GM19467 (cell line): ENCODE data around the gene SMURF2.
"Not testable (repeated sequence)": the region's sequence is repeated elsewhere in the genome, so short reads cannot be mapped to it uniquely, and the experiment has no call there.

ENCODE experiments used
- ATAC-seq: cut with Tn5 transposase; IDR thresholded peaks from one replicate; pipeline ENCODE4 v1.9.1; 2021; ENCODE audit warnings: mild to moderate bottlenecking, moderate library complexity; ENCODE audit not compliant: unreplicated experiment

The SMURF2 gene

GRCh38 chr17:64667807-64668721 lies 6.0 kb upstream of the SMURF2 start:
- not testable (repeated sequence) for ATAC-seq

DNA sequence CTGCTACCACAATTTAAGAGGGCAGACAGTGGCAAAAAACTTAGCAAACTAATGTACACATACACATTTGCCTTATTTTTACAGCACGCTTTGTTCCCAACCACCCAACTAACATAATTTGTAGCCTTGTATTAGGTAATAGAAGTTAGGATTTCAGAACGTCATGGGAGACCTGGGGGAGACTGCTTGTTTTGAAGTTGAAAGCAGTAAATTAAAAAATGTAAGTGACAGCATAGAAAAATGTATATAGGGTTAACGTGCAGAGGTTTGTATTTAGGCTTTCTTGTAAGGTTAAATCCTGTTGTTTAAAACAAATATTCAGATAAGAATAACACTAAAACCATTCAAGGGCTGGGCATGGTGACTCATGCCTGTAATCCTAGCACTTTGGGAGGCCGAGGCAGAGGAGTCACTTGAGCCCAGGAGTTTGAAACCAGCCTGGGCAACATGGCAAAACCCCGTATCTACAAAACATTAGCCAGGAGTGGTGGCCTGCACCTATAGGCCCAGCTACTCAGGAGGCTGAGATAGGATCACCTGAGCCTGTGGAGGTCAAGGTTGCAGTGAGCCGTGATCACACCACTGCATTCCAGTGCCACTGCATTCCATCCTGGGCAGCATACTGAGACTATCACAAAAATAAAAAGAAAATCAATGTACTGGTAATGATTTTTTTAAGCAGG lies 2.3 kb upstream of the SMURF2 start:
- ATAC-seq, result not testable (repeated sequence)

GRCh38 chr17:64663836-64664235 lies 1.7 kb upstream of the SMURF2 start:
- not testable (repeated sequence) for ATAC-seq

GRCh38 chr17:64662774-64663367 lies 764 bp upstream of the SMURF2 start:
- ATAC-seq, result no peak

GRCh38 chr17:64661726-64661975 lies 456 bp downstream of the SMURF2 start:
- ATAC-seq, result no peak

- ATAC-seq, result not testable (repeated sequence)
Measured at GRCh38 chr17:64660978-64661725, 955 bp downstream of the SMURF2 start.

DNA sequence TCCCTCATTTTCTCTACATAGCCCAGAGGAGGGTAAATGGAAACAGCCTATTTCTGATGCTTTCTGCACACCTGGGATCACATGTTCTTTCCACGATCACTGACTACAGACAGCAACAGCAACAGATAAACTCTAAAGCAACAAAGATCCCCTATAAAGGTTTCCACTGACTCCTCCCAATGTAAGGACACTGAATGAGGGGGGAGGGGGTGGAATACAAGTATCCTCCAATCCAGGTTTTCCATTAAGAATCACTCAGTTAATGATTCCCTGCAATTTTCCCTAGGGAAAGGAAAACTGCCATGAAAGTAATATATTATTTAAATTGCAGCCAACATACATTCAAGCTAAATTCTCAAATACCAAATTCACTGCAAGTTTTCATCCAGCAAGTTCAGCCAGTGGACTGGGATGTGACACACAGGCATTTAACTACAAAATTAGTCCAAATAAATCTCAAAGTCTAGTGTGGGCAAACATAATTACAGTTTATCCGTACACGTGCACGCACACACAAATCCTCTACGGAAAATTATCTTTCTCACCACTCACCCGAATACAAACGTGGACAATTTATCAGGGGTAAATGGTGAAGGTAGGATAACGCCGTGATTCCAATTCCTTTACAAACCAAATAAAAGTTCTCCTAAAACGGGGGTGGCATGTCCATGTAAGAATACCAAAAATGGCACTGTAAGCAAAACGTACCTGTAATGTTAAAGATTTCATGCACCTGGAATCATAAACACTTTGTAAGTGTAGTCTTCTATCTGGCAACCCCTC lies 1.7 kb downstream of the SMURF2 start:
- ATAC-seq, result not testable (repeated sequence)

GRCh38 chr17:64658931-64659330 lies 3.2 kb downstream of the SMURF2 start:
- no peak for ATAC-seq

- ATAC-seq, result no peak
Measured at GRCh38 chr17:64657610-64658125, 4.4 kb downstream of the SMURF2 start.

DNA sequence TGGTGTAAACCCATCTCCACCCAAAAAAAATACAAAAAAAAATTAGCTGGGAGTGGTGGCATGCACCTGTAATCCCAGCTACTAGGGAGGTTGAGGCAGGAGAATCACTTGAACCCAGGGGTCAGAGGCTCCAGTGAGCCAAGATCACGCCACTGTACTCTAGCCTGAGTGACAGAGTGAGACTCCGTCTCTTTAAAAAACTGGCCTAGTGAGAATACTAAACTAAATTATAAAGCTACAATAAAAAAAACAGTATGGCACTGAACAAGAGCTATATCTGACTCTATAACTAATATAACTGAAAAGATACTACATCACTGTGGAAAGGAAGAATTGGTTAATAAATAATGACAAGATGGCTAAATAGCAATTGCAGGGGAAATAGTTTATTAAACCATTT lies 6.4 kb downstream of the SMURF2 start:
- no peak for ATAC-seq

GRCh38 chr17:64653985-64654355 lies 8.1 kb downstream of the SMURF2 start:
- ATAC-seq, result no peak

DNA sequence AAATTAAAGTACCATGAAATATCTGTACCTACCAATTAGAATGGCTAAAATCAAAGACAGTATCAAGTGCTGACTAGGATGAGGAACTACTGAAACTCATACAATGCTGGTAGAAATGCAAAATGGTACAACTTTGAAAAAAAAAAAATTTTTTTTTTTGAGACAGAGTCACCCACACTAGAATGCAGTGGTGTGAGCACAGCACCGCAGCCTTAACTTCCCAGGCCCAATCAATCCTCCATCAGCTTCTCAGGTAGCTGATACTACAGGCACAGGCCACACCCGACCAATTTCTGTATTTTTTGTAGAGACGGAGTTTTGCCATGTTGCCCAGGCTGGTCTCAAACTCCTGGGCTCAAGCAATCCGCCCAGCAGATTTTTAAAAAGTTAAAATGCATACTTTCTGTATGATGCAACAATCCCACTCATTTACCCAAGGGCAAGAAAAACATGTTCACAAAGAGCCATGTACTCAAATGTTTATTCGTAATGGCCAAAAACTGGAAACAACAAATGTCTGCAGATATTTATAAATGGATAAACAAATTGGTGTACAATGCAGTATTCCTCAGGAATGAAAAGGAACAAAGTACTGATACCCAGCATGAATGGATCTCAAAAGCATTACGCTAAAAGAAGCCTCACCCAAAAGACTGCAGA lies 8.7 kb downstream of the SMURF2 start:
- no peak for ATAC-seq

GRCh38 chr17:64651889-64652288 lies 10.2 kb downstream of the SMURF2 start:
- ATAC-seq, result no peak

DNA sequence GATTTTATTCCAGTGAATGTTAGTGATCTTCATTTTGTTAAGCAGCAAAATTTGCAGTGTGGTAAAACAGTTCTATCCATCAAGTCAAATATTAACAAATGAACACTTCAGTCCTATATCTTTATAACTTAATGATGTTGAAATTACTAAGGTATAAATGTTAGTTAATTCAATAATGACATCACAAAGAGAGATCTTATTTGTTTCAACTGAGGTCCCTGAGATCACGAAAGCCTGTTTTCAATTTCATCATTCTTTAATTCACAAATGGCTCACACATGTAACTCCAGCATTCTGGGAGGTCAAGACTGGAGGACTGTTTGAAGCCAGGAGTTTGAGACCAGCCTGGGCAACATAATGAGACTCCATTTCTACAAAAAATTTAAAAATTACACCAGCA lies 13.9 kb downstream of the SMURF2 start:
- no peak for ATAC-seq

DNA sequence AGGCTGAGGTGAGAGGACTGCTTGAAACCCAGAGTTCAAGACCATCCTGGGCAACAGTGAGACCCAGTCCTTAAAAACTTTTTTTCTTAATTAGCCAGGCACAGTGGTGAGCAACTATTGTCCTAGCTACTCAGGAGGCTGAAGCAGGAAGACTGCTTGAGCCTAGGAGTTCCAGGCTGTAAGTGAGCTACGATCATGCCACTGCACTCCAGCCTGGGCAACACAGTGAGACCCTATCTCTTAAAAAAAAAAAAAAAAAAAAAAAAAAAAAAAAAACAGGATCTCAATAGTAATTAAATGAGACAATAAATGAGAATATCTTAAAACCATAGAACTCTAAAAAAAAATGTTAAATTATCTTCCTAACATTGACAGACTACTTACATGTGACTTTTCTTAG lies 14.3 kb downstream of the SMURF2 start:
- ATAC-seq, result no peak

DNA sequence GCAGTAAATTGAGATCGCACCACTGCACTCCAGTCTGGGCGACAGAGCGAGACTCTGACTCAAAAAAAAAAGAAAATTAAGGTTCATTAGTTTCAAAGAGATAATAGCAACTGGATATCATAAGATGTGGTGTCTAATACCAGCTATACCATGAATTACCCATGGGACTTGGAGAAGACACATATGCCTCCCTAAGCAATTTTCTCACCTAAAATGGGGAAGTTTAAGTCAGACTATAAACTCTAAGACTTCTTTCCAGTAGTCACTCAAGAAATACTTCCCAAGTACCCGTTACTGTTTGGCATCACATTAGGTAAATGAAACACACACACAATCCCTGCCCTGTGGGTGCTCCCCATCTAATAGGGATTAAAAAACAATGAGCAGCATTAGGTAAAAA lies 22.6 kb downstream of the SMURF2 start:
- ATAC-seq, result no peak

GRCh38 chr17:64638552-64639203 lies 23.4 kb downstream of the SMURF2 start:
- ATAC-seq, result no peak

DNA sequence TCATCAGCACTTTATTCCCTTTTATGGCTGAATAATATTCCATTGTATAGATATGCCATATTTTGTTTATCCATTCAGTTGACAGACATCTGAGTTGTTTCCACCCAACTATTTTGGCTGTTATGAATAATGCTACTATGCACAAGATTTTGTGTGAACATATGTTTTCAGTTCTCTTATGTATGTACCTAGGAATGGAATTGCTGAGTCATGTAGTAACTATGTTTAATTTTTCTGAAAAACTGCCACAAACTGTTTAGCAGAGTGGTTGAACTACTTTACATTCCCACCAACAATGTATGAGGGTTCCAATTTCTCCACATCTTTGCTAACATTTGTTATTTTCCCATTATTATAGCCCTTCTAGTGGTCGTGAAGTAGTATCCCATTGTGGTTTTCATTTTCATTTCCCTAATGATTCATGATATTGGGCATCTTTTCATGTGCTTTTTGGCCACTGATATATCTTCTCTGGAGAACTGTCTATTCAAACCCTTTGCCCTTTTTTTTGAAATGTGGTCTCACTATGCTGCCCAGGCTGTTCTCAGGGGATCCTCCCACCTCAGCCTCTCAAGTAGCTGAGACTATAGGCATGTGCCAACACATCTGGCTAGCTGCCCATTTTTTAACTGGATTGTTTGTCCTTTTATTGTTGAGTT lies 26.3 kb downstream of the SMURF2 start:
- no peak for ATAC-seq

DNA sequence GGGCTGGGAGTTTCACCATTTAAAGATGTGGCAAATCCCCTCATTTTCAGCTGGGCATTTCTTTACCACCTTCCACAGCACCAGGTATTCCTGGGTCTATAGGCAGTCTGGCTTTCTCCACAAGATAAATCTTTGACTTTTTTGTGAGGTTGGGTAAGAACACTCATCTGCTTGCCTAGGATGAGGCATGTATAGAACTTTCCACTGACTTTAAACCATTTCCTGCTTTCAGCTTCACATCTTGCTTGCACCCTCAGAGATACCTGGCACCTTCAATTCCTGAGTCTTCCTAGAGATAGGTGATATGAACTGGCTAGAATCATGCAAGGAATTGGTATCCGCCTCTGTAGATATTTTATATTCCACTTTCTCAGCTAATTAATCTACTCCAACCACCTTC lies 27.9 kb downstream of the SMURF2 start:
- ATAC-seq, result no peak
